Measurements from ENCODE around the gene MCOLN1. TPM values are rescaled to one million over a fixed set of nuclear protein-coding genes. Genes with fewer than 3 reads are reported as not detected.

The MCOLN1 gene
- total RNA-seq, 1 donor: 12.0 TPM

DNA sequence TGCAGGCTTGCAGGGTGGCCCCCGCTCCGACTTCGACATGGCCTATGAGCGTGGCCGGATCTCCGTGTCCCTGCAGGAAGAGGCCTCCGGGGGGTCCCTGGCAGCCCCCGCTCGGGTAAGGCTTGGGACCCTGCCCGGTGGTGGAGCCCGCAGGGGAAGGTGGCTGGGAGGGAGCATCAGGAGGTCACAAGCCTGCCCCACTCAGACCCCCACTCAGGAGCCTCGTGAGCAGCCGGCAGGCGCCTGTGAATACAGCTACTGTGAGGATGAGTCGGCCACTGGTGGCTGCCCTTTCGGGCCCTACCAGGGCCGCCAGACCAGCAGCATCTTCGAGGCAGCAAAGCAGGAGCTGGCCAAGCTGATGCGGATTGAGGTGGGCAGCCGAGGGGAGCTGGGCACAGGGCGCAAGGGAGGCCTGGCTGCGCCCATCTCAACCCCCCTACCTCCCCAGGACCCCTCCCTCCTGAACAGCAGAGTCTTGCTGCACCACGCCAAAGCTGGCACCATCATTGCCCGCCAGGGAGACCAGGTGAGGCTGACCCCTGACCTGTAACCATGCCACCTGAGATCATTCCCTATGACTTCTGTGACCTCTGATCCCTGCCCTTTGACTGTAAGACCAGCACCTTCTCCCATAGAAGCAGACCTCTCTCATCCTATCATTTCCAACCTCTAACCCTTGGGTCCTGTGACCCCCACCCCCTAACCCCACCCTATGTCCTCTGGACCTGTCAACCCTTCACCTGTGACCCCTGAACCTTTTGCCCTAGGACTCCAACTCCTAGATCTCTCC, 20.3 kb downstream of the MCOLN1 start:
- TF ChIP-seq, protein P1, sequence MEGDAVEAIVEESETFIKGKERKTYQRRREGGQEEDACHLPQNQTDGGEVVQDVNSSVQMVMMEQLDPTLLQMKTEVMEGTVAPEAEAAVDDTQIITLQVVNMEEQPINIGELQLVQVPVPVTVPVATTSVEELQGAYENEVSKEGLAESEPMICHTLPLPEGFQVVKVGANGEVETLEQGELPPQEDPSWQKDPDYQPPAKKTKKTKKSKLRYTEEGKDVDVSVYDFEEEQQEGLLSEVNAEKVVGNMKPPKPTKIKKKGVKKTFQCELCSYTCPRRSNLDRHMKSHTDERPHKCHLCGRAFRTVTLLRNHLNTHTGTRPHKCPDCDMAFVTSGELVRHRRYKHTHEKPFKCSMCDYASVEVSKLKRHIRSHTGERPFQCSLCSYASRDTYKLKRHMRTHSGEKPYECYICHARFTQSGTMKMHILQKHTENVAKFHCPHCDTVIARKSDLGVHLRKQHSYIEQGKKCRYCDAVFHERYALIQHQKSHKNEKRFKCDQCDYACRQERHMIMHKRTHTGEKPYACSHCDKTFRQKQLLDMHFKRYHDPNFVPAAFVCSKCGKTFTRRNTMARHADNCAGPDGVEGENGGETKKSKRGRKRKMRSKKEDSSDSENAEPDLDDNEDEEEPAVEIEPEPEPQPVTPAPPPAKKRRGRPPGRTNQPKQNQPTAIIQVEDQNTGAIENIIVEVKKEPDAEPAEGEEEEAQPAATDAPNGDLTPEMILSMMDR (IDR thresholded peaks at IDR 0.05; ENCODE audit: insufficient read depth, low read length): no peak
- H3K4me3 ChIP-seq (ENCODE audit: low read depth, low read length): no peak overlapping the region
- no peak for DNase-seq (ENCODE audit: low read depth)

- TF ChIP-seq, protein P1 (IDR thresholded peaks at IDR 0.05; ENCODE audit: insufficient read depth, low read length): no peak
- DNase-seq (ENCODE audit: low read depth): no peak
- H3K4me3 ChIP-seq (ENCODE audit: low read depth, low read length): no peak overlapping the region
Observed at GRCh38 chr19:7544626-7545025, 22.2 kb downstream of the MCOLN1 start.

- H3K4me3 ChIP-seq (ENCODE audit: low read depth, low read length): no peak overlapping the region
- DNase-seq (ENCODE audit: low read depth): no peak
- TF ChIP-seq, protein P1 (IDR thresholded peaks at IDR 0.05; ENCODE audit: insufficient read depth, low read length): no peak
Observed at GRCh38 chr19:7545300-7545699, 22.9 kb downstream of the MCOLN1 start.

DNA sequence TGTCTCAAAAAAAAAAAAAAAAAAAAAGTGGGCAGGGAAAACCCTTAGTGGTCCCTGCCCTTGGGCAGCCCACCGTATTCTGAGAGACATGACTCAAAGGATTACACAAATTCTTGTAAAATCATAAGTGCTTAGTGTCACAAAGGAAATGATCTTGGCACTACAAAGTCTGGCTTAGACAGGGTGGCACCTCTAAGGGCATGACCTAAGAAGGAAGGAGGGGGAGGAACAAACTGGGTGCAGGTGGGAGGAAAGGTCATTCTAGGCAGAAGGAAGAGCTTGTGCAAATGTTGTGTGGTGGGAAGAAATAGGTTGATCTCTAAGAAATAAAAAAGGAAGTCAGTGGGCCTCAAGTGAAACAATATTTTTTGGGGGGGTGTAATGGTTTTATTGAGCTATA, 23.5 kb downstream of the MCOLN1 start:
- no peak for DNase-seq (ENCODE audit: low read depth)
- TF ChIP-seq, protein P1 (IDR thresholded peaks at IDR 0.05; ENCODE audit: insufficient read depth, low read length): no peak
- no peak overlapping the region for H3K4me3 ChIP-seq (ENCODE audit: low read depth, low read length)

DNA sequence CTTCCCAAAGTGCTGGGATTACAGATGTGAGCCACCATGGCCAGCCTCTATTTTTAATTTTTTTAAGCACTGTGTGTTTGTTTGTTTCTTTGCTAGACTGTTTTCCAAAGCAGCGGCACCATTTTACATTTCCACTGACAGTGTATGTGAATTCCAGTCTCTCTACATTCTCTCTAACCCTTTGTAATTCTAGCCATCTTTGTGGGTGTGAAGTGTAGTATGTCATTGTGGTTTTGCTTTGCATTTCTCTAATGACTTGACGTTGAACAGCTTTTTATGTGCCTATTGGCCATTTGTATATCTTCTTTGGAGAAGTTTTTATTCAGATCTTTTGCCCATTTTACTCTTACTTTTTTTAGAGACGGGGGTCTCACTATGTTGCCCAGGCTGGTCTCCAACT, 24.7 kb downstream of the MCOLN1 start:
- no peak for DNase-seq (ENCODE audit: low read depth)
- H3K4me3 ChIP-seq (ENCODE audit: low read depth, low read length): no peak overlapping the region
- TF ChIP-seq, protein P1 (IDR thresholded peaks at IDR 0.05; ENCODE audit: insufficient read depth, low read length): no peak

DNA sequence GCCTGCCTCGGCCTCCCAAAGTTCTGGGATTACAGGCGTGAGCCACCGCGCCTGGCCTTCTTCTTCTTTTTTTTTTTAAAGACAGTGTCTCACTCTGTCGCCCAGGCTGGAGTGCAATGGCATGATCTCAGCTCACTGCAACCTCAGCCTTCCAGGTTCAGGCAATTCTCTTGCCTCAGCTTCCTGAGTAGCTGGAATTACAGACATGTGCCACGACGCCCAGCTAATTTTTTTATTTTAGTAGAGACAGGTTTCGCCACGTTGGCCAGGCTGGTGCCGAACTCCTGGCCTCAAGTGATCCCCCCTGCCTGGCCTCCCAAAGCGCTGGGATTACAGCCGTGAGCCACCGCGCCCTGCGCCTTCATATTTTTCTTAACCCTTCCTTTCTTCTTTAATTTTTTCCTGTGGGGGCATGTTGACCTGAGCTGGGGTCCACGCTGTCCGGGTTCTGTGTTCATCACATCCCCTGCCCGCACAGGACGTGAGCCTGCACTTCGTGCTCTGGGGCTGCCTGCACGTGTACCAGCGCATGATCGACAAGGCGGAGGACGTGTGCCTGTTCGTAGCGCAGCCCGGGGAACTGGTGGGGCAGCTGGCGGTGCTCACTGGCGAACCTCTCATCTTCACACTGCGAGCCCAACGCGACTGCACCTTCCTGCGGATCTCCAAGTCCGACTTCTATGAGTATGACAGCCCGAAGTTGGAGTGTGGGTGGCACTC, 27.2 kb downstream of the MCOLN1 start:
- TF ChIP-seq, protein P1 (IDR thresholded peaks at IDR 0.05; ENCODE audit: insufficient read depth, low read length): no peak
- no peak for DNase-seq (ENCODE audit: low read depth)
- no peak overlapping the region for H3K4me3 ChIP-seq (ENCODE audit: low read depth, low read length)
